Liver (tissue), 9 donors: ENCODE results near the gene NCAM1. TPM values are rescaled to one million over a fixed set of nuclear protein-coding genes. Genes with fewer than 3 reads are reported as not detected.

Experiments used
- DNase-seq: peaks from one replicate; pipeline ENCODE4 v3.0.0-alpha.2; 2017; ENCODE audit warnings: low spot score
- H3K27ac ChIP-seq, 2 donors: one replicate each; pipeline ENCODE4 v1.7.0; 2013; ENCODE audit warnings: inconsistent platforms in 2 of 2, low read length in 2 of 2, control low read depth in 1 of 2, low read depth in 1 of 2, mild to moderate bottlenecking in 1 of 2
- H3K27me3 ChIP-seq, 4 donors: one replicate each; pipeline versions ENCODE4 v1.6.1 to v1.7.0; 2013; ENCODE audit warnings: low read length in 3 of 4, inconsistent platforms in 1 of 4, mild to moderate bottlenecking in 1 of 4, moderate library complexity in 1 of 4; ENCODE audit not compliant: control insufficient read depth in 4 of 4, insufficient read depth in 4 of 4
- H3K36me3 ChIP-seq, 4 donors: one replicate each; pipeline versions ENCODE4 v1.6.1 to v1.7.0; 2013; ENCODE audit warnings: low read length in 3 of 4, mild to moderate bottlenecking in 3 of 4, low read depth in 1 of 4, moderate library complexity in 1 of 4; ENCODE audit not compliant: control insufficient read depth in 4 of 4, insufficient read depth in 3 of 4
- H3K4me1 ChIP-seq, 4 donors: one replicate each; pipeline versions ENCODE4 v1.6.1 to v1.7.0; 2013; ENCODE audit warnings: low read length in 3 of 4, mild to moderate bottlenecking in 3 of 4, moderate library complexity in 1 of 4; ENCODE audit not compliant: control insufficient read depth in 4 of 4, insufficient read depth in 4 of 4
- H3K4me3 ChIP-seq, 3 donors: one replicate each; pipeline versions ENCODE4 v1.6.1 to v1.7.0; 2013; ENCODE audit warnings: low read length in 3 of 3, control low read depth in 1 of 3, low read depth in 1 of 3, mild to moderate bottlenecking in 1 of 3
- H3K9ac ChIP-seq, 2 donors: one replicate each; pipeline ENCODE4 v1.7.0; 2013; ENCODE audit warnings: low read length in 2 of 2, mild to moderate bottlenecking in 2 of 2, moderate library complexity in 2 of 2, control low read depth in 1 of 2, low read depth in 1 of 2
- H3K9me3 ChIP-seq, 4 donors: one replicate each; pipeline versions ENCODE4 v1.6.1 to v1.7.0; 2013; ENCODE audit warnings: low read length in 3 of 4; ENCODE audit not compliant: control insufficient read depth in 4 of 4
- EGR1 ChIP-seq, 2 donors: IDR thresholded peaks; 2 replicates each; pipeline ENCODE4 v1.6.1; 2016 to 2018; ENCODE audit warnings: antibody characterized with exemption in 2 of 2, low read depth in 2 of 2
- FOXA1 ChIP-seq: IDR thresholded peaks from 2 replicates; pipeline ENCODE4 v1.6.1; 2016; ENCODE audit warnings: antibody characterized with exemption
- GABPA ChIP-seq, 2 donors: IDR thresholded peaks in 1 of 2; conservative IDR thresholded peaks in 1 of 2; 2 replicates each; pipeline ENCODE4 v1.6.1; 2016; ENCODE audit warnings: antibody characterized with exemption in 2 of 2, mild to moderate bottlenecking in 1 of 2, moderate library complexity in 1 of 2
- HNF4A ChIP-seq, 2 donors: conservative IDR thresholded peaks; 2 replicates each; pipeline ENCODE4 v1.6.1; 2016; ENCODE audit warnings: antibody characterized with exemption in 2 of 2, mild to moderate bottlenecking in 2 of 2
- HNF4G ChIP-seq: IDR thresholded peaks from 2 replicates; pipeline ENCODE4 v1.6.1; 2016; ENCODE audit warnings: antibody characterized with exemption
- RAD21 ChIP-seq, 2 donors: IDR thresholded peaks; 2 replicates each; pipeline ENCODE4 v1.6.1; 2016; ENCODE audit warnings: antibody characterized with exemption in 2 of 2, mild to moderate bottlenecking in 2 of 2
- RXRA ChIP-seq, 2 donors: IDR thresholded peaks; 2 replicates each; pipeline ENCODE4 v1.6.1; 2017 to 2018; ENCODE audit warnings: antibody characterized with exemption in 2 of 2, mild to moderate bottlenecking in 1 of 2
- SP1 ChIP-seq: IDR thresholded peaks from 2 replicates; pipeline ENCODE4 v1.6.1; 2018; ENCODE audit warnings: antibody characterized with exemption, mild to moderate bottlenecking
- YY1 ChIP-seq: IDR thresholded peaks from 2 replicates; pipeline ENCODE4 v1.6.1; 2016; ENCODE audit warnings: antibody characterized with exemption, mild to moderate bottlenecking
- WGBS: extraction: QIAGEN DNeasy Blood & Tissue Kit; methylation state at CpG from one replicate; pipeline ENCODE4 v1.1.7; 2013; 5-methylcytosine and 5-hydroxymethylcytosine counted together
- polyA plus RNA-seq, 2 donors: library from polyadenylated mRNA; stranded (reverse) in 1 of 2; unstranded in 1 of 2; fragments of 200-250 nt in 1 of 2; fragments of >200 nt in 1 of 2; fragmentation: Nextera tagmentation in 1 of 2; extraction: Ambion mirVana in 1 of 2; gene quantifications; one replicate each; pipeline versions ENCODE4 v1.2.1 to v1.2.3, GENCODE V29; 2013 to 2015
- total RNA-seq, 2 donors: library from RNA; depleted of rRNA; stranded (reverse); fragments of >200 nt; gene quantifications; one replicate each; pipeline ENCODE4 v1.2.3, GENCODE V29; 2014
- TF ChIP-seq, protein P1 (sequence below): IDR thresholded peaks from 2 replicates; pipeline ENCODE4 v1.6.1; 2016; ENCODE audit warnings: antibody characterized with exemption, mild to moderate bottlenecking
- TF ChIP-seq, protein P2 (sequence below): IDR thresholded peaks from 2 replicates; pipeline ENCODE4 v1.6.1; 2016; ENCODE audit warnings: antibody characterized with exemption
- TF ChIP-seq, protein P3 (sequence below): IDR thresholded peaks from 2 replicates; pipeline ENCODE4 v1.6.1; 2016; ENCODE audit warnings: antibody characterized with exemption
- TF ChIP-seq, protein P4 (sequence below): IDR thresholded peaks from 2 replicates; pipeline ENCODE4 v1.6.1; 2016; ENCODE audit warnings: antibody characterized with exemption
- donor health status: healthy.
- donor health status: healthy.
- donor health status: healthy.
- donor health status: healthy.
- donor health status: healthy.

NCAM1 gene
- total and polyA plus RNA-seq, 4 donors: 0.65 to 2.1 (median 0.88) TPM

DNA sequence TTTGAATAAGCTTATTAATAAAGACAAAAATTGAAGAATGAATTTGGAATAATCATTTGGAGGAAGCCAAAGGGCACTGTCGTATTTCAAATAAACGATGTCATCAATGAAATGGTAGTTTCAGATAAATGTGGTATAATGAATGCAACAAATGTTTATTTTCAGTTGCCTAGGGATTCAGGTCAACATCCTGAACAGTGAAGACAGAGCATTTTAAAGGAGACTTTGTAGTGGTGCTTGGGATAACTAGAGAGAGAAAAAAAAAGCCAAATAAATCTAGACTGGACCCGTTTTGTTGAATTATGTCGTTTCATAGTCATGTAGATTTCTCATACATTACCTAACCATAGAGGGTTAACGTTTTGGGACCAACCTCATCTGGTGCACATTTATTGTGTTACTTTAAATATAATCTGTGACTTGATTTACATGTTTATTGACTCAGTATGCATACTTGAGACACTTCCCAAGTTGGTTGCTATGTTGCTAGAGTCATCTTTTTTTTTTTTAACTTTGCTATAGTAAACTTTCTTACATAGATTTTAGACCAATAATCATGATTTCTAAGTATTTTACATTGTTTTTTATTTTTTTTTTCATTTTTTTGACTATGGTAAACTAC lies 111.1 kb downstream of the NCAM1 start:
- no peak overlapping the region for H3K27ac ChIP-seq
- H3K9ac ChIP-seq: no peak overlapping the region
- 64% methylated on average over 5 of the region's 5 CpGs for WGBS
- no peaks in the 10 kb centered on the region for H3K36me3 ChIP-seq
- no peaks in the 10 kb centered on the region for H3K27me3 ChIP-seq
- no peak overlapping the region for H3K4me3 ChIP-seq
- DNase-seq: no peak
- TF ChIP-seq, protein P1, sequence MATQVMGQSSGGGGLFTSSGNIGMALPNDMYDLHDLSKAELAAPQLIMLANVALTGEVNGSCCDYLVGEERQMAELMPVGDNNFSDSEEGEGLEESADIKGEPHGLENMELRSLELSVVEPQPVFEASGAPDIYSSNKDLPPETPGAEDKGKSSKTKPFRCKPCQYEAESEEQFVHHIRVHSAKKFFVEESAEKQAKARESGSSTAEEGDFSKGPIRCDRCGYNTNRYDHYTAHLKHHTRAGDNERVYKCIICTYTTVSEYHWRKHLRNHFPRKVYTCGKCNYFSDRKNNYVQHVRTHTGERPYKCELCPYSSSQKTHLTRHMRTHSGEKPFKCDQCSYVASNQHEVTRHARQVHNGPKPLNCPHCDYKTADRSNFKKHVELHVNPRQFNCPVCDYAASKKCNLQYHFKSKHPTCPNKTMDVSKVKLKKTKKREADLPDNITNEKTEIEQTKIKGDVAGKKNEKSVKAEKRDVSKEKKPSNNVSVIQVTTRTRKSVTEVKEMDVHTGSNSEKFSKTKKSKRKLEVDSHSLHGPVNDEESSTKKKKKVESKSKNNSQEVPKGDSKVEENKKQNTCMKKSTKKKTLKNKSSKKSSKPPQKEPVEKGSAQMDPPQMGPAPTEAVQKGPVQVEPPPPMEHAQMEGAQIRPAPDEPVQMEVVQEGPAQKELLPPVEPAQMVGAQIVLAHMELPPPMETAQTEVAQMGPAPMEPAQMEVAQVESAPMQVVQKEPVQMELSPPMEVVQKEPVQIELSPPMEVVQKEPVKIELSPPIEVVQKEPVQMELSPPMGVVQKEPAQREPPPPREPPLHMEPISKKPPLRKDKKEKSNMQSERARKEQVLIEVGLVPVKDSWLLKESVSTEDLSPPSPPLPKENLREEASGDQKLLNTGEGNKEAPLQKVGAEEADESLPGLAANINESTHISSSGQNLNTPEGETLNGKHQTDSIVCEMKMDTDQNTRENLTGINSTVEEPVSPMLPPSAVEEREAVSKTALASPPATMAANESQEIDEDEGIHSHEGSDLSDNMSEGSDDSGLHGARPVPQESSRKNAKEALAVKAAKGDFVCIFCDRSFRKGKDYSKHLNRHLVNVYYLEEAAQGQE: no peak
- TF ChIP-seq EGR1 (IDR thresholded peaks at IDR 0.05; ENCODE audit: low read depth in 2 of 2): no peak
- no peak for TF ChIP-seq RAD21 (IDR thresholded peaks at IDR 0.05)
- no peak for TF ChIP-seq RXRA (IDR thresholded peaks at IDR 0.05)
- H3K9me3 ChIP-seq: no peaks in the 10 kb centered on the region
- H3K4me1 ChIP-seq: no peaks in the 10 kb centered on the region

DNA sequence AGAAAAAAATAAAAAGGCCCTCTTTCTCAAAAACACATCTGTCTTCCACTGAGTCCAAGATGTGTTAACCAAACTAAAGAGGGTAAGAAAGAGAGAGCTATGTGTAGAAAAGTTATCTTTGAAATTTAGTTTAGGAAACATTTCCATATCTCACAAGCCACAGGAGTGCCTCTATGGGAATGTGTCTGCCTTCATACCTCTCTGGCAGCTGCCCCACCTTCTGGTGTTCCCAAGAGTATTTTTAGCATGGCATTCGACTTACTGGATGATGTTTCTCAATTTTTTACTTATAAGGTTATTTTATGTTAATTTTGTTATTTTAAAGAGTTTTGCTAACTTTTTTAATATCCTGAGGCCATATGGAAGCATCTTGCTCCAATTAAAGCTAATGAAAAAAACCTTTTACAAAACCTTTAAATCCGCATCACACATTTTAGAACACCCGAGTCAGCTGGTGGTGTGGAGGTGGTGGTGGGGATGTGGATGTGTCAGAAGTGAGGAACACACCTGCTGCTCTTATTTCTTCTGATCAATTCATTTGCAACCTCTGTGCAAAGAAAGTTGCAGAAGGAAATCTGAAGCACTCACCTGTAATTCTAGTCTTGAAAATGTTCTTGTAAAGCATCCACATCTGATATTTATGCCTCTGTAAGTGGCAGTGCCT lies 112.2 kb downstream of the NCAM1 start:
- Histone ChIP-seq H3K9me3 (no peaks in the 10 kb centered on the region), H3K27me3 (no peaks in the 10 kb centered on the region), H3K27ac (no peak overlapping the region), H3K9ac (no peak overlapping the region), H3K4me3 (no peak overlapping the region), H3K36me3 (no peaks in the 10 kb centered on the region), H3K4me1 (no peaks in the 10 kb centered on the region)
- WGBS: 74% methylated on average over 3 of the region's 3 CpGs
- TF ChIP-seq, protein P2, sequence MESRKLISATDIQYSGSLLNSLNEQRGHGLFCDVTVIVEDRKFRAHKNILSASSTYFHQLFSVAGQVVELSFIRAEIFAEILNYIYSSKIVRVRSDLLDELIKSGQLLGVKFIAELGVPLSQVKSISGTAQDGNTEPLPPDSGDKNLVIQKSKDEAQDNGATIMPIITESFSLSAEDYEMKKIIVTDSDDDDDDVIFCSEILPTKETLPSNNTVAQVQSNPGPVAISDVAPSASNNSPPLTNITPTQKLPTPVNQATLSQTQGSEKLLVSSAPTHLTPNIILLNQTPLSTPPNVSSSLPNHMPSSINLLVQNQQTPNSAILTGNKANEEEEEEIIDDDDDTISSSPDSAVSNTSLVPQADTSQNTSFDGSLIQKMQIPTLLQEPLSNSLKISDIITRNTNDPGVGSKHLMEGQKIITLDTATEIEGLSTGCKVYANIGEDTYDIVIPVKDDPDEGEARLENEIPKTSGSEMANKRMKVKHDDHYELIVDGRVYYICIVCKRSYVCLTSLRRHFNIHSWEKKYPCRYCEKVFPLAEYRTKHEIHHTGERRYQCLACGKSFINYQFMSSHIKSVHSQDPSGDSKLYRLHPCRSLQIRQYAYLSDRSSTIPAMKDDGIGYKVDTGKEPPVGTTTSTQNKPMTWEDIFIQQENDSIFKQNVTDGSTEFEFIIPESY: no peak
- no peak for TF ChIP-seq FOXA1
- no peak for TF ChIP-seq HNF4A (conservative IDR thresholded peaks at IDR 0.05)
- no peak for TF ChIP-seq YY1
- no peak for TF ChIP-seq HNF4G
- DNase-seq: no peak

DNA sequence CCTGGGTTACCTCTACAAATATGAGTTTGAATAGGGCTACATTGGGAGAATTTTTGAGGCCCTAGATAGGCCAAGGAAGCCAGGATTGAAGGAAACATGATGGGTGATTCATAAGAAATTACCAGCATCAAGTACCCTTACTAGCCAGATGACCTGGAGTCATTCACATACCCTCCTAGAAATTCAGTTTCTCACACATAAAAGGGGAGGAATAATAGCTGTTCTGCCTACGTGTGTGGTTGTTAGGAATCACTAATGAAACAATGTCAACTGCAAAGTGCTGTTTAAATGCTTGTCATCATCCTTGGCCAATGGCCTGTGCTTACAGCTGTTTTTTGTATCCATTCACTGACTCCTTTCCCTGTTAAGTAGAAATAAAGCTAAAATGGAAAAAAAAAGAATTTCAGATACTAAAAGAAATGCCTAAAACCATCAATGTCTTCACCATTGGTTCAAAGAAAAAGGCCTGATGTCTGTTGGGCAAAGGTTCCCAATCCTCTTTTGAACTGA lies 114.4 kb downstream of the NCAM1 start:
- Histone ChIP-seq H3K9ac (no peak overlapping the region), H3K27ac (no peak overlapping the region), H3K4me1 (no peaks in the 10 kb centered on the region), H3K27me3 (no peaks in the 10 kb centered on the region), H3K4me3 (no peak overlapping the region), H3K36me3 (no peaks in the 10 kb centered on the region), H3K9me3 (no peaks in the 10 kb centered on the region)
- 40% methylated on average over 1 of the region's 1 CpG for WGBS
- no peak for DNase-seq
- TF ChIP-seq SP1: no peak
- no peak for TF ChIP-seq FOXA1
- no peak for TF ChIP-seq RXRA (IDR thresholded peaks at IDR 0.05)
- no peak for TF ChIP-seq HNF4G
- TF ChIP-seq, protein P2: no peak
- TF ChIP-seq, protein P3, sequence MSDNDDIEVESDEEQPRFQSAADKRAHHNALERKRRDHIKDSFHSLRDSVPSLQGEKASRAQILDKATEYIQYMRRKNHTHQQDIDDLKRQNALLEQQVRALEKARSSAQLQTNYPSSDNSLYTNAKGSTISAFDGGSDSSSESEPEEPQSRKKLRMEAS: no peak
- no peak for TF ChIP-seq YY1
- TF ChIP-seq, protein P4, sequence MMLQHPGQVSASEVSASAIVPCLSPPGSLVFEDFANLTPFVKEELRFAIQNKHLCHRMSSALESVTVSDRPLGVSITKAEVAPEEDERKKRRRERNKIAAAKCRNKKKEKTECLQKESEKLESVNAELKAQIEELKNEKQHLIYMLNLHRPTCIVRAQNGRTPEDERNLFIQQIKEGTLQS: no peak
- TF ChIP-seq, protein P1: no peak
- no peak for TF ChIP-seq GABPA (IDR thresholded peaks at IDR 0.05 in 1 of 2, conservative IDR thresholded peaks at IDR 0.05 in 1 of 2)
